ENCODE measurements around the gene ZSWIM8. TPM values are rescaled to one million over a fixed set of nuclear protein-coding genes. Genes with fewer than 3 reads are reported as not detected.

Gene ZSWIM8
- polyA plus RNA-seq, 2 of the 4 experiments (the other 2 are of a cell fraction) = 24.3 to 44.5 TPM

DNA sequence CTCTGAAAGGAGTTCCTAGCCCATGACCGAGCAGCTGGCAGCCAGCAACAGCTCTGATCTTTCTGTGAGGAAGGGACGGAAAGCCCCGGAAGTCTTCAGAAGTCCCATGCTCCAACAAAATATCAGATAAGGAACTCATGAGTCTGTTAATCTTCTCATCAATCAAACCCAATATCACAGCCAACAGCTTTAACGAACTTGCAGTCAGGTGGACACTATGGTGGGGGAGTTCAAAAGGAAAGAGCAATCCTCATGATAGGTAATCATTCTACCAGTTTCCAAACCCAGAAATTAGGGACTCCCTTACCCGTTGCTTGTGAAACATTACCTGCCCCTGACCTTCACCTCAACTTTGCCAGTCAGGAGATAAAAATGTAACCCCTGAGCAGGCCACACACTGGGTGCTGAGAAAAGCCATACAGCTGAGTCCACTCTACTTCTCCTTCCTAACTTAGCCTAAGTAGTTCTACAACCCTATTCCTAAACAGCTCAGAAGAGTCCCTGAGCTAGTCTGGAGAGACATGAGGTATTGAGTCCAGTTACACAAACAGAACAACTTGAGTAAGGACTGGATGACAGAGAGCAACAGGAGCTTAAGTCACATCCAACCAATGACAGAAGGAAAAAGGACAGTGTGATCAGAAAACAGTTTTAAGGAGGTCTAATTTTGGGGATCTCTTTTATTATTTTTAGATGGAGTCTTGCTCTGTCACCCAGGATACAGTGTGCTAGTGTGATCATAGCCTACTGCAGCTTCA is 23.8 kb downstream of the ZSWIM8 start:
- H3K4me3 ChIP-seq = no peak overlapping the region
- H3K27ac ChIP-seq = no peak overlapping the region
- ChIA-PET CTCF (interaction anchor here (0.8 to 1.6 kb wide), 7 partner anchors 10 to 70 kb away, joined by 3 to 9 read pairs (median 5); no protein-coding TSS in a partner anchor), POLR2A (interaction anchor here (0.6 to 1.7 kb wide), 4 partner anchors 21 to 226 kb away, joined by 3 to 5 read pairs (median 3); partner anchors contain the start of gene ZSWIM8)
- WGBS (ENCODE audit: missing lambda C conversion rate) = 74% methylated on average over 5 of the region's 5 CpGs
- FAIRE-seq (no peak), DNase-seq (ENCODE audit: low read depth in 1 of 2, low spot score in 1 of 2) (no peak), ATAC-seq (no peak)
- TF ChIP-seq ESRRA (IDR thresholded peaks at IDR 0.05; ENCODE audit: borderline replicate concordance, low read length) (no peak), CHD4 (IDR thresholded peaks at IDR 0.05; ENCODE audit: borderline replicate concordance) (no peak), CBX2 (IDR thresholded peaks at IDR 0.05; ENCODE audit: borderline replicate concordance, low read depth) (no peak), NFE2L2 (conservative IDR thresholded peaks at IDR 0.05; ENCODE audit: low read length) (no peak), FOXS1 (CRISPR knock-in tag; IDR thresholded peaks at IDR 0.05) (no peak), HMGXB4 (CRISPR knock-in tag; IDR thresholded peaks at IDR 0.05; ENCODE audit: borderline replicate concordance) (no peak), ZNF302 (CRISPR knock-in tag; IDR thresholded peaks at IDR 0.05) (no peak), MAZ (IDR thresholded peaks at IDR 0.05; ENCODE audit: borderline replicate concordance, low read depth, low read length) (no peak)
- TF ChIP-seq, protein P1, sequence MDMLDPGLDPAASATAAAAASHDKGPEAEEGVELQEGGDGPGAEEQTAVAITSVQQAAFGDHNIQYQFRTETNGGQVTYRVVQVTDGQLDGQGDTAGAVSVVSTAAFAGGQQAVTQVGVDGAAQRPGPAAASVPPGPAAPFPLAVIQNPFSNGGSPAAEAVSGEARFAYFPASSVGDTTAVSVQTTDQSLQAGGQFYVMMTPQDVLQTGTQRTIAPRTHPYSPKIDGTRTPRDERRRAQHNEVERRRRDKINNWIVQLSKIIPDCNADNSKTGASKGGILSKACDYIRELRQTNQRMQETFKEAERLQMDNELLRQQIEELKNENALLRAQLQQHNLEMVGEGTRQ (IDR thresholded peaks at IDR 0.05) = no peak
- no peak overlapping the region for H3K4me2 ChIP-seq
- H3K4me1 ChIP-seq = peaks cover 14% of the 10 kb centered on the region; the same call in 2 of the 3 replicates
- no peaks in the 10 kb centered on the region for H3K9me3 ChIP-seq

GRCh38 chr10:73810358-73810734 is 24.9 kb downstream of the ZSWIM8 start:
- WGBS (ENCODE audit: missing lambda C conversion rate) = 94% methylated on average over 7 of the region's 7 CpGs
- no peak for ATAC-seq

More at GRCh38 chr10:73810358-73810734, 24.9 kb downstream of the ZSWIM8 start:
- Histone ChIP-seq H3K4me1 (peaks cover 14% of the 10 kb centered on the region; the same call in 2 of the 3 replicates), H3K9me3 (no peaks in the 10 kb centered on the region), H3K27ac (peak overlapping the region; percentile 92 to 95; a peak in 4 of 6 replicates), H3K4me2 (peak overlapping the region; percentile 83), H3K4me3 (peak overlapping the region; percentile 90)
- CTCF ChIA-PET = interaction anchor here (0.9 to 1.6 kb wide), 4 partner anchors 21 to 69 kb away, joined by 3 to 9 read pairs (median 6); no protein-coding TSS in a partner anchor
- DNase-seq (ENCODE audit: low read depth in 1 of 2, low spot score in 1 of 2) = no peak
- POLR2A ChIA-PET = interaction anchor here (0.6 to 1.7 kb wide), 4 partner anchors 24 to 81 kb away, joined by 3 to 6 read pairs (median 4); partner anchors contain the start of gene ZSWIM8
- FAIRE-seq = no peak
- TF ChIP-seq MAZ (IDR thresholded peaks at IDR 0.05; ENCODE audit: borderline replicate concordance, low read depth, low read length) (no peak), ZNF302 (CRISPR knock-in tag; IDR thresholded peaks at IDR 0.05) (no peak), MYC (IDR thresholded peaks at IDR 0.05; ENCODE audit: borderline replicate concordance, low read length) (no peak), NPAS2 (CRISPR knock-in tag; IDR thresholded peaks at IDR 0.05; ENCODE audit: borderline replicate concordance) (no peak), CTCF (IDR thresholded peaks at IDR 0.05) (no peak), NR3C1 (IDR thresholded peaks at IDR 0.05) (no peak), SREBF2 (IDR thresholded peaks at IDR 0.05) (no peak), HMGXB4 (CRISPR knock-in tag; IDR thresholded peaks at IDR 0.05; ENCODE audit: borderline replicate concordance) (no peak)
- TF ChIP-seq, protein P1 (IDR thresholded peaks at IDR 0.05) = no peak
